ENCODE data around the gene IRAK3. TPM values are rescaled to one million over a fixed set of nuclear protein-coding genes. Genes with fewer than 3 reads are reported as not detected.
A peak's percentile ranks its signal among the peaks of the same experiment; 100 is the strongest.

IRAK3 gene
- total RNA-seq, 1 experiment from 2014 or later: not detected

DNA sequence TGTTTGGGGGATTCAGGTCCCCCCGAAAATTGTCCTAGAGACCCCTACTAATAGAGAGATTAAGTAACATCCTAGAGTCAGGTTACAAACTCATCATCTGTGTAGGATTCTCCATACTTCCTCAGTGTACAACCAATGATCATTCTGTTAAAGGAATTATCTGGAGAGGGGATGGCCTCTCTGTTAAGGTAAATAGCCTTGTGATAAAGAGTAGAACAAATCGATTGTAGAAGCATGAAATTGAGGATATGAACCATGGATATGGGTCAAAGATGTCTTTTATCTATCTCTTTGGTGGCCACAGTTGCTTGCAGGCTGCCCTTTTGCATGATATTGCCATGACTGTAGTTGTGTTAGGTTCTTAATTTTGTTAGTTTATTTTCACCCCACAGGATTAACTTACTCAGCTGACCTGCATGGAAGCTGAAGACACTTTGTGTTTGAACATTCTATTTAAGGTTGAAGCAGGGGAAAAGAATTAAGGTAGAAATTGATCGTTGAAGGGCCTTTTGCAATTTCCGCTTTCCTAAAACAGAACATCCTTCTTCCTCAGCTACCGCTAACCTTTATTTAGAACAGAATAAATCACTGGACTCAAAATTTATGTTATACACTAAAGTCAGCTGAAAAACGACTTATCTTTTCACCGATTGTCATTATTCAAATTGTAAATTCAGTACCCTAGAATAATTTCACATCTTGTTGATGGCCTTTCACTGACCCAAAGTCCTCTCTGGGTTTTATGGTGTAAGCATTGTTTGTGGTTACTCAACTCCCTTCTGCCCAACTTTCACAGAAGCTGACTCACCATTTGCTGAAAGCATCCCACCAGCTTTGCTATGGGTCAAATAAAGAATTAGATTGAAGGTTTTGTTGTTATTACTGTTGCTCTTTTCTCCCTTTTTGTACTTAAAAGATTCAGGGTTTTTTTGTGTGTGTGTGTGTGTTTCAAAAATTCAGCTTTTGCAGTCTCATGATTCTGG lies 52.3 kb downstream of the IRAK3 start:
- no peaks in the 10 kb centered on the region for H3K4me1 ChIP-seq (ENCODE audit: low read length)
- H2AFZ ChIP-seq (ENCODE audit: low read length): no peak overlapping the region
- H3K36me3 ChIP-seq (ENCODE audit: insufficient read depth, low read length): no peaks in the 10 kb centered on the region
- no peak overlapping the region for H3K4me3 ChIP-seq (ENCODE audit: low read length)
- no peaks in the 10 kb centered on the region for H3K9me2 ChIP-seq (replicated peaks; ENCODE audit: insufficient read depth, low read length)
- H3K9me3 ChIP-seq (ENCODE audit: low read length): no peaks in the 10 kb centered on the region
- H3K9ac ChIP-seq (ENCODE audit: low read length): no peak overlapping the region
- no peaks in the 10 kb centered on the region for H3K27me3 ChIP-seq (ENCODE audit: low read length)
- H3K79me2 ChIP-seq (ENCODE audit: low read length): no peaks in the 10 kb centered on the region
- no peaks in the 10 kb centered on the region for H4K20me1 ChIP-seq (ENCODE audit: insufficient read depth, low read depth, low read length)
- no peak overlapping the region for H3K4me2 ChIP-seq (ENCODE audit: low read depth, low read length, poor library complexity, severe bottlenecking)
- DNase-seq: no peak
- no peak overlapping the region for H3K27ac ChIP-seq (ENCODE audit: low read length)

GRCh38 chr12:66242311-66242710 lies 53.3 kb downstream of the IRAK3 start:
- Histone ChIP-seq H3K9me2 (replicated peaks; ENCODE audit: insufficient read depth, low read length) (no peaks in the 10 kb centered on the region), H3K27me3 (ENCODE audit: low read length) (no peaks in the 10 kb centered on the region), H3K4me2 (ENCODE audit: low read depth, low read length, poor library complexity, severe bottlenecking) (no peak overlapping the region), H3K4me3 (ENCODE audit: low read length) (no peak overlapping the region), H3K27ac (ENCODE audit: low read length) (no peak overlapping the region), H2AFZ (ENCODE audit: low read length) (no peak overlapping the region), H3K36me3 (ENCODE audit: insufficient read depth, low read length) (no peaks in the 10 kb centered on the region), H3K79me2 (ENCODE audit: low read length) (no peaks in the 10 kb centered on the region), H3K9me3 (ENCODE audit: low read length) (no peaks in the 10 kb centered on the region), H3K9ac (ENCODE audit: low read length) (no peak overlapping the region), H3K4me1 (ENCODE audit: low read length) (no peaks in the 10 kb centered on the region), H4K20me1 (ENCODE audit: insufficient read depth, low read depth, low read length) (no peaks in the 10 kb centered on the region)
- DNase-seq: no peak

DNA sequence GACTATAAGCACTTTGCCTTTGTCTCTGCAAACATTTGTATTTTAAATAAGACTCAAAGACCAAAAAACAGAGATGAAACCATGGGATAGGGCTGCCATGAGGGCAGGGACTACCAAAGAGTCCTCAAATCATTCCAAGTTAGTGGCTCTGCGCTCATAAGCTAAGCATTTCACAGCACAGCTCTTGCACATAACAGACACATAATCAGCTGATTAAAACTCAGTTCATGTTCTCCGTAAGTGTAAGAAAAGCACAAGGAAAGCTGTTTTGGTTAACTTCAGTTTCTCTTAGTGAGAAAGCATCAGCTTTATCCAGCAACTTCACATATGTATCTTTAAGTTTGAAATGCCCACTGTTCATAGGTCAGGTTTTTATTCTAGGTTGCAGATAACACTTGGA lies 54.9 kb downstream of the IRAK3 start:
- no peak overlapping the region for H3K27ac ChIP-seq (ENCODE audit: low read length)
- DNase-seq: peak; percentile 27
- no peak overlapping the region for H3K9ac ChIP-seq (ENCODE audit: low read length)
- H3K4me2 ChIP-seq (ENCODE audit: low read depth, low read length, poor library complexity, severe bottlenecking): no peak overlapping the region
- H2AFZ ChIP-seq (ENCODE audit: low read length): no peak overlapping the region
- no peaks in the 10 kb centered on the region for H3K9me2 ChIP-seq (replicated peaks; ENCODE audit: insufficient read depth, low read length)
- no peaks in the 10 kb centered on the region for H3K27me3 ChIP-seq (ENCODE audit: low read length)
- H4K20me1 ChIP-seq (ENCODE audit: insufficient read depth, low read depth, low read length): no peaks in the 10 kb centered on the region
- no peaks in the 10 kb centered on the region for H3K36me3 ChIP-seq (ENCODE audit: insufficient read depth, low read length)
- no peaks in the 10 kb centered on the region for H3K9me3 ChIP-seq (ENCODE audit: low read length)
- no peaks in the 10 kb centered on the region for H3K79me2 ChIP-seq (ENCODE audit: low read length)
- H3K4me3 ChIP-seq (ENCODE audit: low read length): no peak overlapping the region
- H3K4me1 ChIP-seq (ENCODE audit: low read length): no peaks in the 10 kb centered on the region

DNA sequence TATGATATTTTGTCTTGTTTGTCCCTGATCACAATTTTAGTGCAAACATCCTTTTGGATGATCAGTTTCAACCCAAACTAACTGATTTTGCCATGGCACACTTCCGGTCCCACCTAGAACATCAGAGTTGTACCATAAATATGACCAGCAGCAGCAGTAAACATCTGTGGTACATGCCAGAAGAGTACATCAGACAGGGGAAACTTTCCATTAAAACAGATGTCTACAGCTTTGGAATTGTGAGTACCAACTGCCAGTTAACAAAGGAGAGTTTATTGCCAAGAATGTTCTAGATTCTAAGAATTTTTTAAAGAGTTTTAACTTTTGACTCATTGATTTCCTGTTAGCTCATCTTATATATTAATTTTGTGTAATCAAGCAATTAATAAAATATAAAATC lies 55.4 kb downstream of the IRAK3 start:
- no peak overlapping the region for H3K27ac ChIP-seq (ENCODE audit: low read length)
- no peaks in the 10 kb centered on the region for H4K20me1 ChIP-seq (ENCODE audit: insufficient read depth, low read depth, low read length)
- DNase-seq: peak; percentile 23
- no peaks in the 10 kb centered on the region for H3K4me1 ChIP-seq (ENCODE audit: low read length)
- H2AFZ ChIP-seq (ENCODE audit: low read length): no peak overlapping the region
- no peak overlapping the region for H3K4me3 ChIP-seq (ENCODE audit: low read length)
- H3K27me3 ChIP-seq (ENCODE audit: low read length): no peaks in the 10 kb centered on the region
- no peaks in the 10 kb centered on the region for H3K36me3 ChIP-seq (ENCODE audit: insufficient read depth, low read length)
- no peak overlapping the region for H3K4me2 ChIP-seq (ENCODE audit: low read depth, low read length, poor library complexity, severe bottlenecking)
- no peak overlapping the region for H3K9ac ChIP-seq (ENCODE audit: low read length)
- no peaks in the 10 kb centered on the region for H3K9me3 ChIP-seq (ENCODE audit: low read length)
- H3K79me2 ChIP-seq (ENCODE audit: low read length): no peaks in the 10 kb centered on the region
- no peaks in the 10 kb centered on the region for H3K9me2 ChIP-seq (replicated peaks; ENCODE audit: insufficient read depth, low read length)

DNA sequence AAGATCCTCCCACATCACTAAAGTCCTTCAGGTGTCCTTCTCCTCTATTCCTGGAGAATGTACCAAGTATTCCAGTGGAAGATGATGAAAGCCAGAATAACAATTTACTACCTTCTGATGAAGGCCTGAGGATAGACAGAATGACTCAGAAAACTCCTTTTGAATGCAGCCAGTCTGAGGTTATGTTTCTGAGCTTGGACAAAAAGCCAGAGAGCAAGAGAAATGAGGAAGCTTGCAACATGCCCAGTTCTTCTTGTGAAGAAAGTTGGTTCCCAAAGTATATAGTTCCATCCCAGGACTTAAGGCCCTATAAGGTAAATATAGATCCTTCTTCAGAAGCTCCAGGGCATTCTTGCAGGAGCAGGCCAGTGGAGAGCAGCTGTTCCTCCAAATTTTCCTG lies 58.7 kb downstream of the IRAK3 start:
- H3K27ac ChIP-seq (ENCODE audit: low read length): no peak overlapping the region
- H3K9me3 ChIP-seq (ENCODE audit: low read length): no peaks in the 10 kb centered on the region
- H3K36me3 ChIP-seq (ENCODE audit: insufficient read depth, low read length): no peaks in the 10 kb centered on the region
- H3K27me3 ChIP-seq (ENCODE audit: low read length): no peaks in the 10 kb centered on the region
- H4K20me1 ChIP-seq (ENCODE audit: insufficient read depth, low read depth, low read length): no peaks in the 10 kb centered on the region
- no peak overlapping the region for H2AFZ ChIP-seq (ENCODE audit: low read length)
- H3K9me2 ChIP-seq (replicated peaks; ENCODE audit: insufficient read depth, low read length): no peaks in the 10 kb centered on the region
- no peaks in the 10 kb centered on the region for H3K79me2 ChIP-seq (ENCODE audit: low read length)
- no peak overlapping the region for H3K9ac ChIP-seq (ENCODE audit: low read length)
- no peak overlapping the region for H3K4me2 ChIP-seq (ENCODE audit: low read depth, low read length, poor library complexity, severe bottlenecking)
- no peaks in the 10 kb centered on the region for H3K4me1 ChIP-seq (ENCODE audit: low read length)
- H3K4me3 ChIP-seq (ENCODE audit: low read length): no peak overlapping the region
- DNase-seq: no peak

- Histone ChIP-seq H2AFZ (ENCODE audit: low read length) (no peak overlapping the region), H3K9ac (ENCODE audit: low read length) (no peak overlapping the region), H3K36me3 (ENCODE audit: insufficient read depth, low read length) (no peaks in the 10 kb centered on the region), H3K4me1 (ENCODE audit: low read length) (no peaks in the 10 kb centered on the region), H3K4me3 (ENCODE audit: low read length) (no peak overlapping the region), H3K4me2 (ENCODE audit: low read depth, low read length, poor library complexity, severe bottlenecking) (no peak overlapping the region), H3K9me2 (replicated peaks; ENCODE audit: insufficient read depth, low read length) (no peaks in the 10 kb centered on the region), H3K27ac (ENCODE audit: low read length) (no peak overlapping the region), H3K79me2 (ENCODE audit: low read length) (no peaks in the 10 kb centered on the region), H3K9me3 (ENCODE audit: low read length) (no peaks in the 10 kb centered on the region), H3K27me3 (ENCODE audit: low read length) (no peaks in the 10 kb centered on the region), H4K20me1 (ENCODE audit: insufficient read depth, low read depth, low read length) (no peaks in the 10 kb centered on the region)
- DNase-seq: peak; percentile 12
These were observed 62.0 kb downstream of the IRAK3 start for GRCh38 chr12:66251049-66251448.

- H3K9ac ChIP-seq (ENCODE audit: low read length): no peak overlapping the region
- DNase-seq: no peak
- no peaks in the 10 kb centered on the region for H3K79me2 ChIP-seq (ENCODE audit: low read length)
- H4K20me1 ChIP-seq (ENCODE audit: insufficient read depth, low read depth, low read length): no peaks in the 10 kb centered on the region
- H2AFZ ChIP-seq (ENCODE audit: low read length): no peak overlapping the region
- H3K4me2 ChIP-seq (ENCODE audit: low read depth, low read length, poor library complexity, severe bottlenecking): no peak overlapping the region
- no peaks in the 10 kb centered on the region for H3K36me3 ChIP-seq (ENCODE audit: insufficient read depth, low read length)
- no peak overlapping the region for H3K4me3 ChIP-seq (ENCODE audit: low read length)
- H3K27me3 ChIP-seq (ENCODE audit: low read length): no peaks in the 10 kb centered on the region
- H3K9me2 ChIP-seq (replicated peaks; ENCODE audit: insufficient read depth, low read length): no peaks in the 10 kb centered on the region
- H3K4me1 ChIP-seq (ENCODE audit: low read length): no peaks in the 10 kb centered on the region
- no peaks in the 10 kb centered on the region for H3K9me3 ChIP-seq (ENCODE audit: low read length)
- H3K27ac ChIP-seq (ENCODE audit: low read length): no peak overlapping the region
These were observed 63.8 kb downstream of the IRAK3 start for GRCh38 chr12:66252771-66253170.

- no peaks in the 10 kb centered on the region for H4K20me1 ChIP-seq (ENCODE audit: insufficient read depth, low read depth, low read length)
- H3K9me3 ChIP-seq (ENCODE audit: low read length): no peaks in the 10 kb centered on the region
- H2AFZ ChIP-seq (ENCODE audit: low read length): no peak overlapping the region
- no peaks in the 10 kb centered on the region for H3K9me2 ChIP-seq (replicated peaks; ENCODE audit: insufficient read depth, low read length)
- H3K27me3 ChIP-seq (ENCODE audit: low read length): no peaks in the 10 kb centered on the region
- H3K4me2 ChIP-seq (ENCODE audit: low read depth, low read length, poor library complexity, severe bottlenecking): no peak overlapping the region
- no peak overlapping the region for H3K27ac ChIP-seq (ENCODE audit: low read length)
- H3K4me1 ChIP-seq (ENCODE audit: low read length): no peaks in the 10 kb centered on the region
- no peaks in the 10 kb centered on the region for H3K79me2 ChIP-seq (ENCODE audit: low read length)
- no peaks in the 10 kb centered on the region for H3K36me3 ChIP-seq (ENCODE audit: insufficient read depth, low read length)
- H3K4me3 ChIP-seq (ENCODE audit: low read length): no peak overlapping the region
- no peak for DNase-seq
- H3K9ac ChIP-seq (ENCODE audit: low read length): no peak overlapping the region
These were observed 66.7 kb downstream of the IRAK3 start for GRCh38 chr12:66255737-66256136.

Data from Karpas-422 (cell line).